ENCODE data around the gene CD101.

The CD101 gene

GRCh38 chr1:116997636-116998035 lies 3.9 kb upstream of the CD101 start:
- Histone ChIP-seq H3K27ac (ENCODE audit: low read depth, low read length) (no peak overlapping the region), H3K4me1 (ENCODE audit: insufficient read depth, low read length) (no peaks in the 10 kb centered on the region), H3K9me3 (ENCODE audit: insufficient read depth, low read depth, low read length) (no peaks in the 10 kb centered on the region), H3K27me3 (ENCODE audit: insufficient read depth, low read length) (no peaks in the 10 kb centered on the region), H3K36me3 (ENCODE audit: insufficient read depth, low read length) (no peaks in the 10 kb centered on the region), H3K9ac (ENCODE audit: low read depth, low read length) (no peak overlapping the region), H3K4me3 (ENCODE audit: low read length) (no peak overlapping the region)

DNA sequence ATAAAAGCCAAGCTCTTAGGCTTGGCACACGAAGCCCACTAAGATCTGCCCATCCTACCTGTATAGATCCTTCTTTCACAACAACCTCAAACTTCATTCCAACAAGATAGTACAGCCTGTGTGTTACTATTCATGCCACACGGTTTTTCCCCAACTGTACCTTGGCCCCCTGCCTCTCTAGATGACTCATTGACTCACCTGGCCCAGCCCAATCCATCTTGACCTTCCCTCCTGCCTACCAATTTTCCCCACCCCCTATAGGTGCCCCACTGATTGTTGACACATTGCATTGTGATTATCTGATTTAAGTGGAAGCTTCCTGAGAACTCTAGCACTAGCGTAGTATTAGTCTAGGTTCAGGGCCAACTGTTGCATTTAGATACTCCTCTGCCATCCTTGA lies 2.0 kb upstream of the CD101 start:
- 83% methylated on average over 3 of the region's 3 CpGs for WGBS
- H3K27ac ChIP-seq (ENCODE audit: low read depth, low read length), result no peak overlapping the region
- H3K9me3 ChIP-seq (ENCODE audit: insufficient read depth, low read depth, low read length), result no peaks in the 10 kb centered on the region
- peaks cover 13% of the 10 kb centered on the region for H3K4me1 ChIP-seq (ENCODE audit: insufficient read depth, low read length)
- H3K27me3 ChIP-seq (ENCODE audit: insufficient read depth, low read length), result no peaks in the 10 kb centered on the region
- H3K4me3 ChIP-seq (ENCODE audit: low read length), result no peak overlapping the region
- no peak overlapping the region for H3K9ac ChIP-seq (ENCODE audit: low read depth, low read length)
- H3K36me3 ChIP-seq (ENCODE audit: insufficient read depth, low read length), result no peaks in the 10 kb centered on the region

DNA sequence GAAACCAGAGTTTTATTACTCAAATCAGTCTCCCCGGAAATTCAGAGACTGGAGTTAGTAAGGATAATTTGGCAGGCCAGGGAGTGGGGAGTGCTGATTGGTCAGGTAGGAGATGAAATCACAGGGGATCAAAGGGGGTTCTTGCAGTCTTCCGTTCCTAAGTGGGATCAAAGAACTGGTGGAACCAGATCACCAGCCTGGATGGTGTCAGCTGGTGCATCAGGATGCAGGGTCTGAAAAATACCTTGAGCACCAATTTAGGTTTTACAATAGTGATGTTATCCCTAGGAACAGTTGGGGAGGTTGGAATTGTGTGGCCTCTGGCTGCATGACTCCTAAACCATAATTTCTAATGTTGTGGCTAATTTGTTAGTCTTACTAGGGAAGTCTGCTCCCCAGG lies 1.4 kb upstream of the CD101 start:
- peaks cover 13% of the 10 kb centered on the region for H3K4me1 ChIP-seq (ENCODE audit: insufficient read depth, low read length)
- 95% methylated on average over 2 of the region's 2 CpGs for WGBS
- no peak overlapping the region for H3K9ac ChIP-seq (ENCODE audit: low read depth, low read length)

GRCh38 chr1:117003223-117003875 lies 1.8 kb downstream of the CD101 start:
- Histone ChIP-seq H3K27ac (ENCODE audit: low read depth, low read length) (no peak overlapping the region), H3K4me3 (ENCODE audit: low read length) (no peak overlapping the region), H3K36me3 (ENCODE audit: insufficient read depth, low read length) (no peaks in the 10 kb centered on the region), H3K27me3 (ENCODE audit: insufficient read depth, low read length) (no peaks in the 10 kb centered on the region), H3K9me3 (ENCODE audit: insufficient read depth, low read depth, low read length) (no peaks in the 10 kb centered on the region), H3K4me1 (ENCODE audit: insufficient read depth, low read length) (peaks cover 13% of the 10 kb centered on the region), H3K9ac (ENCODE audit: low read depth, low read length) (no peak overlapping the region)
- 74% methylated on average over 2 of the region's 2 CpGs for WGBS

More for the DNA sequence above, 1.4 kb upstream of the CD101 start:
- Histone ChIP-seq H3K36me3 (ENCODE audit: insufficient read depth, low read length) (no peaks in the 10 kb centered on the region), H3K27me3 (ENCODE audit: insufficient read depth, low read length) (no peaks in the 10 kb centered on the region), H3K9me3 (ENCODE audit: insufficient read depth, low read depth, low read length) (no peaks in the 10 kb centered on the region), H3K27ac (ENCODE audit: low read depth, low read length) (no peak overlapping the region), H3K4me3 (ENCODE audit: low read length) (no peak overlapping the region)

DNA sequence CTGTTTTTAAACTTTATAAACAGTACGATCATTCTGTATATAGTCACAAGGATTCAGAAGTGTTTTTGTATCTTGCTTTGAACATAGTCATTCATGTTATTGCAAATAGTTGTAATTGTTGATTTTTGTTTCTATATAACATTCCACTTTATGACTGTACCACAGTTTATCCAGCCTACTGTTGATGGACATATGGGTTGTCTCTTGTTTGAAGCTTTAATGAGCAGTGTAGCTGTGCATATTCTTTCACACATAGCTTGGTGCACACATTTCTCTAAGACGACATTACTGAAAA lies 6.1 kb downstream of the CD101 start:
- H3K27me3 ChIP-seq (ENCODE audit: insufficient read depth, low read length), result no peaks in the 10 kb centered on the region

DNA sequence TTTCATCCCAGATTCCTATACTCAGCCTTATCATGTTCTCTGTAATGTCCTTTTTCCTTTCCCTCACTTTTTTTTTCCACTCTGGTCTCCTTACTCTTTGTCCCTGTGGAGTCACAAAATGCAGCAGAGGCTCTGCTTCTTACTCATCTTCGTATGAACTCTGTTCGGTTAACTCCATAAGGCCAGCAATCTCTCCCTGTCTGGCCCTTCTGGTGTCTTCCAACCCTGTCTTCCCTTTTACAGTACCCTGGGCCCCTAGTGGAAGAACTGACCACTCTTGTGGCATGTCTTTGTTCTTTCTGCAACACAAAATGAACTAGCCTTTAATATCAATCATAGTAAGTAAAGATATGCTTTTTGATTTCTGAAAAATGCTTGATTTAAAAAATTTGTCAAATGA lies 7.1 kb downstream of the CD101 start:
- 91% methylated on average over 2 of the region's 2 CpGs for WGBS
- Histone ChIP-seq H3K9ac (ENCODE audit: low read depth, low read length) (no peak overlapping the region), H3K4me1 (ENCODE audit: insufficient read depth, low read length) (peaks cover 8% of the 10 kb centered on the region), H3K36me3 (ENCODE audit: insufficient read depth, low read length) (no peaks in the 10 kb centered on the region), H3K9me3 (ENCODE audit: insufficient read depth, low read depth, low read length) (no peaks in the 10 kb centered on the region), H3K4me3 (ENCODE audit: low read length) (no peak overlapping the region), H3K27me3 (ENCODE audit: insufficient read depth, low read length) (no peaks in the 10 kb centered on the region), H3K27ac (ENCODE audit: low read depth, low read length) (no peak overlapping the region)

More for the DNA sequence above, 6.1 kb downstream of the CD101 start:
- no peak overlapping the region for H3K27ac ChIP-seq (ENCODE audit: low read depth, low read length)
- H3K9me3 ChIP-seq (ENCODE audit: insufficient read depth, low read depth, low read length), result no peaks in the 10 kb centered on the region
- H3K4me1 ChIP-seq (ENCODE audit: insufficient read depth, low read length), result peaks cover 17% of the 10 kb centered on the region
- H3K4me3 ChIP-seq (ENCODE audit: low read length), result no peak overlapping the region
- H3K36me3 ChIP-seq (ENCODE audit: insufficient read depth, low read length), result no peaks in the 10 kb centered on the region
- WGBS, result no CpG with 5 or more reads among the region's 2 CpGs
- no peak overlapping the region for H3K9ac ChIP-seq (ENCODE audit: low read depth, low read length)

- H3K36me3 ChIP-seq (ENCODE audit: insufficient read depth, low read length), result no peaks in the 10 kb centered on the region
- 84% methylated on average over 3 of the region's 3 CpGs for WGBS
- no peak overlapping the region for H3K27ac ChIP-seq (ENCODE audit: low read depth, low read length)
- 0 out of 2 replicates have a peak, but pooled peaks cover 4% of the 10 kb centered on the region for H3K4me1 ChIP-seq (ENCODE audit: insufficient read depth, low read length)
- H3K4me3 ChIP-seq (ENCODE audit: low read length), result no peak overlapping the region
- H3K9me3 ChIP-seq (ENCODE audit: insufficient read depth, low read depth, low read length), result no peaks in the 10 kb centered on the region
- H3K9ac ChIP-seq (ENCODE audit: low read depth, low read length), result no peak overlapping the region
- H3K27me3 ChIP-seq (ENCODE audit: insufficient read depth, low read length), result no peaks in the 10 kb centered on the region
Measured at GRCh38 chr1:117009132-117009531, 7.6 kb downstream of the CD101 start.

- Histone ChIP-seq H3K4me1 (ENCODE audit: insufficient read depth, low read length) (0 out of 2 replicates have a peak, but pooled peaks cover 6% of the 10 kb centered on the region), H3K9ac (ENCODE audit: low read depth, low read length) (no peak overlapping the region), H3K27ac (ENCODE audit: low read depth, low read length) (no peak overlapping the region), H3K36me3 (ENCODE audit: insufficient read depth, low read length) (no peaks in the 10 kb centered on the region), H3K9me3 (ENCODE audit: insufficient read depth, low read depth, low read length) (no peaks in the 10 kb centered on the region), H3K27me3 (ENCODE audit: insufficient read depth, low read length) (no peaks in the 10 kb centered on the region), H3K4me3 (ENCODE audit: low read length) (no peak overlapping the region)
- 66% methylated on average over 3 of the region's 3 CpGs for WGBS
Measured at GRCh38 chr1:117010310-117010969, 8.9 kb downstream of the CD101 start.

GRCh38 chr1:117011334-117011733 lies 9.8 kb downstream of the CD101 start:
- WGBS, result 95% methylated on average over 3 of the region's 3 CpGs
- Histone ChIP-seq H3K4me1 (ENCODE audit: insufficient read depth, low read length) (0 out of 2 replicates have a peak, but pooled peaks cover 10% of the 10 kb centered on the region), H3K9me3 (ENCODE audit: insufficient read depth, low read depth, low read length) (no peaks in the 10 kb centered on the region), H3K36me3 (ENCODE audit: insufficient read depth, low read length) (no peaks in the 10 kb centered on the region), H3K27ac (ENCODE audit: low read depth, low read length) (no peak overlapping the region), H3K4me3 (ENCODE audit: low read length) (no peak overlapping the region), H3K27me3 (ENCODE audit: insufficient read depth, low read length) (no peaks in the 10 kb centered on the region), H3K9ac (ENCODE audit: low read depth, low read length) (no peak overlapping the region)

DNA sequence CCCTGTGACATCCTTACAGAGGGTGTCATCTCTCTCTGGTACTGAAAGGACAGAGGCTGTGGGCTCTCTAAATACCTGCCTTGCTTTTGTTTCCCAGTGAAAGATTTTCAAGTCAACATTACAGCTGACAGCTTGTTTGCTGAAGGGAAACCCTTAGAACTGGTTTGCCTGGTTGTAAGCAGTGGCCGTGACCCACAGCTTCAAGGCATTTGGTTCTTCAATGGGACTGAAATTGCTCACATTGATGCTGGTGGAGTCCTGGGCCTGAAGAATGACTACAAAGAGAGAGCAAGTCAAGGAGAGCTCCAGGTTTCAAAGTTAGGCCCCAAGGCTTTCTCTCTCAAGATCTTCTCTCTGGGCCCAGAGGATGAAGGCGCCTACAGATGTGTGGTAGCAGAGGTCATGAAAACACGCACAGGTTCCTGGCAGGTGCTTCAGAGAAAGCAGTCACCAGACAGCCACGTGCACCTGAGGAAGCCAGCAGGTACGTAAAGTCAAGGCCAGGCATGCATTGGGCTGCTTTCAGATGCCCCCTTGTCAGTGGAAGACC lies 11.8 kb downstream of the CD101 start:
- Histone ChIP-seq H3K9me3 (ENCODE audit: insufficient read depth, low read depth, low read length) (no peaks in the 10 kb centered on the region), H3K27me3 (ENCODE audit: insufficient read depth, low read length) (no peaks in the 10 kb centered on the region), H3K27ac (ENCODE audit: low read depth, low read length) (no peak overlapping the region), H3K4me3 (ENCODE audit: low read length) (no peak overlapping the region), H3K36me3 (ENCODE audit: insufficient read depth, low read length) (no peaks in the 10 kb centered on the region), H3K9ac (ENCODE audit: low read depth, low read length) (no peak overlapping the region), H3K4me1 (ENCODE audit: insufficient read depth, low read length) (0 out of 2 replicates have a peak, but pooled peaks cover 10% of the 10 kb centered on the region)
- WGBS, result 93% methylated on average over 5 of the region's 5 CpGs

DNA sequence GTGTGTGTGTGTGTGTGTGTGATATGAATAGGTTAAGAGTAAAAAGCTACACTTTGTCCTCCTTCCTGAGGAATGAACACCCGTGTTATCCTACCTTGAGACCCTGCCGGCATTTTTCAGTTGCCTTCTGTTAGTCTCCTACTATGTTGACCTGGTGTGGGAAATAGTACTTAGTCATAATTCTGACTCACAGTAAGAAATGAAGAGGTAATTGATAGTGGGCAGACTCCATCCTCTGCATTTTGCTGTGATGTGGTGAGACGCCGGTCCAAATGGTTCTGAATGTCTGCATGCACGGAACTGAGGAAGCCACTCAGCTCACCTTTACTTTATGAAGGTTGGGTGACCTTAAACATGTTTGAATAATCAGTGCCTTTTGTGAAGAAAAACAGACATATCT lies 12.6 kb downstream of the CD101 start:
- H3K4me1 ChIP-seq (ENCODE audit: insufficient read depth, low read length), result 0 out of 2 replicates have a peak, but pooled peaks cover 10% of the 10 kb centered on the region
- H3K27ac ChIP-seq (ENCODE audit: low read depth, low read length), result no peak overlapping the region
- H3K4me3 ChIP-seq (ENCODE audit: low read length), result no peak overlapping the region
- H3K36me3 ChIP-seq (ENCODE audit: insufficient read depth, low read length), result no peaks in the 10 kb centered on the region
- H3K9ac ChIP-seq (ENCODE audit: low read depth, low read length), result no peak overlapping the region
- no peaks in the 10 kb centered on the region for H3K27me3 ChIP-seq (ENCODE audit: insufficient read depth, low read length)
- WGBS, result 96% methylated on average over 5 of the region's 5 CpGs
- H3K9me3 ChIP-seq (ENCODE audit: insufficient read depth, low read depth, low read length), result no peaks in the 10 kb centered on the region

Data from HUES64 (cell line).